HepG2 (cell line): ENCODE data around the gene FBXL2. TPM values are rescaled to one million over a fixed set of nuclear protein-coding genes. Genes with fewer than 3 reads are reported as not detected.
A peak's percentile ranks its signal among the peaks of the same experiment; 100 is the strongest.

Experiments used
- ATAC-seq: fragments of 200-7000 bp; cut with Tn5 transposase; 3 replicates; pipeline ENCODE4 v1.9.1; 2020; ENCODE audit warnings: mild to moderate bottlenecking, moderate library complexity
- BruUV-seq: library from RNA; stranded (reverse); fragments of 400-500 nt; replicated peaks from 2 replicates; lab custom pipeline; 2021; lab: Mats Ljungman, UMichigan
- CTCF ChIA-PET: fragments of 300-600 bp; formaldehyde crosslinking; extraction: SDS; loops from one replicate; lab custom pipeline; 2021; ENCODE audit warnings: low total read pairs, inconsistent platforms, low intra/inter-chr PET ratio; lab: Yijun Ruan, JAX
- POLR2A ChIA-PET: fragments of 350-600 bp; sonication (Branson Sonifier 250); formaldehyde crosslinking; loops from one replicate; lab custom pipeline; 2020; ENCODE audit warnings: antibody characterized with exemption, inconsistent platforms; lab: Yijun Ruan, JAX
- DNase-seq: peaks from one replicate; pipeline ENCODE4 v3.0.0-alpha.2; 2015; ENCODE audit warnings: low spot score
- FAIRE-seq: peaks from 3 replicates; lab custom pipeline; 2011; peaks lifted over from hg19 to GRCh38; lab: Jason Lieb, UNC
- H2AFZ ChIP-seq: one replicate; pipeline ENCODE4 v1.6.1; 2011; ENCODE audit warnings: low read length, inconsistent platforms
- H3K27ac ChIP-seq: fragments of 300-600 bp; 3 replicates; pipeline ENCODE4 v1.8.0; 2011; ENCODE audit warnings: mixed run types, mild to moderate bottlenecking, mixed read lengths, low read length, inconsistent platforms; ENCODE audit not compliant: insufficient read depth; ENCODE audit errors: extremely low read length
- H3K27me3 ChIP-seq, 2 experiments: fragments of 200-600 bp in 1 of 2; 2 replicates in 1 of 2; 3 replicates in 1 of 2; pipeline versions ENCODE4 v1.6.0 to v1.8.0; 2011; ENCODE audit warnings: low read length in 2 of 2, mild to moderate bottlenecking in 2 of 2, moderate library complexity in 2 of 2, inconsistent platforms in 1 of 2; ENCODE audit not compliant: insufficient read depth in 2 of 2, control insufficient read depth in 1 of 2
- H3K36me3 ChIP-seq, 2 experiments: fragments of 200-600 bp in 1 of 2; replicated peaks in 1 of 2; 2 replicates in 1 of 2; 3 replicates in 1 of 2; pipeline versions ENCODE4 v1.5.1 to v1.8.0; 2011; ENCODE audit warnings: low read length in 2 of 2, inconsistent platforms in 1 of 2; ENCODE audit not compliant: insufficient read depth in 2 of 2, control insufficient read depth in 1 of 2
- H3K4me1 ChIP-seq: 2 replicates; pipeline ENCODE4 v1.5.1; 2012; ENCODE audit warnings: low read length, inconsistent platforms; ENCODE audit not compliant: insufficient read depth
- H3K4me2 ChIP-seq: 2 replicates; pipeline ENCODE4 v1.6.0; 2011; ENCODE audit warnings: low read depth, low read length, inconsistent platforms
- H3K4me3 ChIP-seq, 3 experiments: fragments of 200-600 bp in 1 of 3; sonication (generic), shearing (Covaris generic) in 1 of 3; replicated peaks in 1 of 3; 2 replicates each; pipeline ENCODE4 v1.5.1; 2011 to 2016; ENCODE audit warnings: low read length in 3 of 3, inconsistent platforms in 2 of 3, low read depth in 2 of 3, mild to moderate bottlenecking in 2 of 3, control low read depth in 1 of 3, mixed read lengths in 1 of 3; ENCODE audit not compliant: insufficient read depth in 1 of 3
- H3K79me2 ChIP-seq: one replicate; pipeline ENCODE4 v1.6.1; 2011; ENCODE audit warnings: low read length, inconsistent platforms; ENCODE audit not compliant: insufficient read depth
- H3K9ac ChIP-seq: 2 replicates; pipeline ENCODE4 v1.6.0; 2011; ENCODE audit warnings: mild to moderate bottlenecking, low read depth, low read length, inconsistent platforms; ENCODE audit not compliant: insufficient read depth
- H3K9me3 ChIP-seq: 2 replicates; pipeline ENCODE4 v1.5.1; 2012; ENCODE audit warnings: mild to moderate bottlenecking, low read length
- H4K20me1 ChIP-seq: 2 replicates; pipeline ENCODE4 v1.6.0; 2011; ENCODE audit warnings: inconsistent platforms, mild to moderate bottlenecking, low read length, moderate library complexity; ENCODE audit not compliant: insufficient read depth
- BCL6 ChIP-seq: IDR thresholded peaks from 2 replicates; pipeline ENCODE4 v1.6.1; 2016; ENCODE audit warnings: missing genetic modification reagents, missing compliant biosample characterization
- ZBTB3 ChIP-seq: sonication (generic); formaldehyde crosslinking; IDR thresholded peaks from 2 replicates; pipeline ENCODE4 v1.4.0; 2020; ENCODE audit warnings: low read depth, mild to moderate bottlenecking, moderate library complexity, missing genetic modification reagents, borderline replicate concordance
- ZNF160 ChIP-seq: sonication (generic); formaldehyde crosslinking; IDR thresholded peaks from 2 replicates; pipeline ENCODE4 v1.8.0; 2022; ENCODE audit warnings: mild to moderate bottlenecking, inconsistent platforms, missing genetic modification reagents
- whole genome bisulfite sequencing: methylation state at CpG from one replicate; pipeline ENCODE4 v1.1.6; 2017; ENCODE audit warnings: low lambda C conversion rate; 5-methylcytosine and 5-hydroxymethylcytosine counted together
- in situ Hi-C: cut with HindIII; loops from 2 replicates; pipeline ENCODE4 v1.10.0; 2017; ENCODE audit warnings: low pct_unique_long_range_greater_than_20kb; ENCODE audit not compliant: extremely low pct_ligation_motif_present
- intact Hi-C: fragments of 100-400 bp; cut with micrococcal nuclease; formaldehyde crosslinking; loops from one replicate; pipeline ENCODE4 v1.10.0; 2022; ENCODE audit not compliant: unreplicated experiment
- polyA plus RNA-seq, 8 experiments: library from polyadenylated mRNA; depleted of rRNA in 3 of 8; stranded (reverse) in 7 of 8; unstranded in 1 of 8; fragments of >200 nt; fragmentation: Illumina TruSeq in 4 of 8; extraction: Trizol in 4 of 8; gene quantifications; 2 replicates each; pipeline versions ENCODE4 v1.2.1 to v1.2.3, GENCODE V29; 2011 to 2016; ENCODE audit warnings: low read depth in 4 of 8, missing spikeins in 1 of 8, mixed read lengths in 1 of 8; ENCODE audit not compliant: insufficient read depth in 1 of 8
- total RNA-seq, 5 experiments: library from RNA; depleted of rRNA; stranded (reverse); fragments of >200 nt; fragmentation: Illumina TruSeq; extraction: Trizol; gene quantifications; 2 replicates each; pipeline ENCODE4 v1.2.3, GENCODE V29; 2016; ENCODE audit warnings: low read depth in 1 of 5
- TF ChIP-seq, protein P1 (sequence below): sonication (generic); formaldehyde crosslinking; IDR thresholded peaks from 2 replicates; pipeline ENCODE4 v1.8.0; 2023; ENCODE audit warnings: mild to moderate bottlenecking, missing genetic modification reagents

Gene FBXL2
- total and polyA plus RNA-seq, 2 of the 13 experiments (the other 11 are each of a cell fraction or from before 2014, with no cell fraction given): 1.8 to 5.0 TPM

DNA sequence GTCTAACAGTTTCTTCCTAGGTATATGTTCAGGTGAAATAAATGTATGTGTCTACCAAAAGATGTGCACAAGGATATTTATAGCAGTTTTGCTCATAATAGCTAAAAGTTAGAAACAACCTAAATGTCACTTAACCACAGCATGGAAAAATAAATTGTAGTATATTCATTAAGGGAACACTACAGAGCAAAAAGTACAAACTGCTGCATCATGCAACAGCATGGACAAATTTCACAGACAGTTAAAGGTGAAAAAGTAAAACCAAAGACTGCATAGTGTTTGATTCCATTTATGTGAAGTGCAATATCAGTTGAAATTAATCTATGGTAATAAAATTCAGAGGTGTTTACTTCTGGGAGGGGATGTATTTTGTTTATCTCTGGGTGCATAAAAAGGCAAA lies 62.5 kb downstream of the FBXL2 start:
- Histone ChIP-seq H3K9me3 (peaks cover 2% of the 10 kb centered on the region), H3K27ac (no peak overlapping the region), H3K4me3 (no peak overlapping the region), H3K4me1 (no peaks in the 10 kb centered on the region), H4K20me1 (no peaks in the 10 kb centered on the region), H3K4me2 (no peak overlapping the region), H2AFZ (no peak overlapping the region), H3K9ac (no peak overlapping the region), H3K79me2 (no peaks in the 10 kb centered on the region), H3K27me3 (no peaks in the 10 kb centered on the region), H3K36me3 (no peaks in the 10 kb centered on the region)
- TF ChIP-seq, protein P1, sequence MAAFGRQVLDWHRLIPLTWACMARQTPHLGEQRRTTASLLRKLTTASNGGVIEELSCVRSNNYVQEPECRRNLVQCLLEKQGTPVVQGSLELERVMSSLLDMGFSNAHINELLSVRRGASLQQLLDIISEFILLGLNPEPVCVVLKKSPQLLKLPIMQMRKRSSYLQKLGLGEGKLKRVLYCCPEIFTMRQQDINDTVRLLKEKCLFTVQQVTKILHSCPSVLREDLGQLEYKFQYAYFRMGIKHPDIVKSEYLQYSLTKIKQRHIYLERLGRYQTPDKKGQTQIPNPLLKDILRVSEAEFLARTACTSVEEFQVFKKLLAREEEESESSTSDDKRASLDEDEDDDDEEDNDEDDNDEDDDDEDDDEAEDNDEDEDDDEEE (CRISPR knock-in tag): no peak
- TF ChIP-seq ZNF160 (CRISPR knock-in tag): no peak
- CTCF ChIA-PET: no interaction called here
- in situ Hi-C loops (no loop called here), intact Hi-C loops (no loop called here)
- no peak for ATAC-seq
- POLR2A ChIA-PET: no interaction called here
- DNase-seq: no peak
- FAIRE-seq: no peak
- no TSS peak for BruUV-seq

- no peak overlapping the region for H3K9ac ChIP-seq
- no peak for TF ChIP-seq ZBTB3
- TF ChIP-seq BCL6 (CRISPR knock-in tag): peak; percentile 59
- FAIRE-seq (no peak), ATAC-seq (0 out of 3 replicates have a peak, but pooled peaks have one; percentile 38), DNase-seq (no peak)
- no peak overlapping the region for H3K27ac ChIP-seq
- in situ Hi-C loops: loop anchor here (25.0 kb wide), 1 partner anchor 393 kb away; the partner anchor contains the start of gene CCR4
- intact Hi-C loops: no loop called here
- no peaks in the 10 kb centered on the region for H3K79me2 ChIP-seq
- H3K9me3 ChIP-seq: no peaks in the 10 kb centered on the region
- peaks cover 13% of the 10 kb centered on the region for H3K4me1 ChIP-seq
- BruUV-seq: no TSS peak
- no peak overlapping the region for H3K4me3 ChIP-seq
- H4K20me1 ChIP-seq: no peaks in the 10 kb centered on the region
- H3K4me2 ChIP-seq: no peak overlapping the region
- H2AFZ ChIP-seq: no peak overlapping the region
- POLR2A ChIA-PET: no interaction called here
- H3K27me3 ChIP-seq: no peaks in the 10 kb centered on the region
- H3K36me3 ChIP-seq: no peaks in the 10 kb centered on the region
- WGBS: 39% methylated on average over 5 of the region's 5 CpGs
- CTCF ChIA-PET: no interaction called here
Measured at GRCh38 chr3:33355611-33356010, 78.4 kb downstream of the FBXL2 start.
